GM12878 (cell line): Measurements from ENCODE around the gene SPATS2L. TPM values are rescaled to one million over a fixed set of nuclear protein-coding genes. Genes with fewer than 3 reads are reported as not detected.

ENCODE experiments used
- ATAC-seq: fragments of 200-7000 bp; cut with Tn5 transposase; 3 replicates; pipeline ENCODE4 v1.9.1; 2020; ENCODE audit warnings: mild to moderate bottlenecking, moderate library complexity
- BruUV-seq: library from RNA; stranded (reverse); fragments of 400-500 nt; replicated peaks from 2 replicates; lab custom pipeline; 2021; lab: Mats Ljungman, UMichigan
- CTCF ChIA-PET: fragments of 300-600 bp; sonication (Branson Sonifier 250); formaldehyde crosslinking; extraction: SDS; loops from one replicate; lab custom pipeline; 2021; ENCODE audit warnings: inconsistent platforms; lab: Yijun Ruan, JAX
- POLR2A ChIA-PET: fragments of 350-600 bp; formaldehyde crosslinking; extraction: SDS; loops from one replicate; lab custom pipeline; 2021; ENCODE audit warnings: inconsistent platforms; lab: Charles Lee
- RAD21 ChIA-PET: fragments of 300-600 bp; sonication (Branson Sonifier 250); formaldehyde crosslinking; loops from one replicate; lab custom pipeline; 2023; ENCODE audit warnings: antibody characterized with exemption; ENCODE audit not compliant: unreplicated experiment; lab: Charles Lee
- SMC1A ChIA-PET: fragments of 300-600 bp; sonication (Branson Sonifier 250); formaldehyde crosslinking; loops from one replicate; lab custom pipeline; 2023; ENCODE audit not compliant: unreplicated experiment, uncharacterized antibody; lab: Charles Lee
- DNase-seq: peaks from one replicate; pipeline ENCODE4 v3.0.0-alpha.2; 2011; ENCODE audit warnings: low read depth, low spot score
- FAIRE-seq: peaks from 3 replicates; lab custom pipeline; 2011; peaks lifted over from hg19 to GRCh38; lab: Jason Lieb, UNC
- H2AFZ ChIP-seq: 2 replicates; pipeline ENCODE4 v1.6.0; 2011; ENCODE audit warnings: low read depth, low read length, control low read depth; ENCODE audit not compliant: control insufficient read depth
- H3K27ac ChIP-seq: 2 replicates; pipeline ENCODE4 v1.5.1; 2011; ENCODE audit warnings: control low read depth; ENCODE audit not compliant: control insufficient read depth, insufficient read depth
- H3K27me3 ChIP-seq, 2 experiments: replicated peaks in 1 of 2; 2 replicates each; pipeline versions ENCODE4 v1.6.0 to v1.6.1; 2011; ENCODE audit warnings: low read length in 1 of 2; ENCODE audit not compliant: control insufficient read depth in 2 of 2, insufficient read depth in 2 of 2
- H3K36me3 ChIP-seq, 2 experiments: 2 replicates each; pipeline ENCODE4 v1.5.1; 2011; ENCODE audit warnings: low read length in 1 of 2; ENCODE audit not compliant: control insufficient read depth in 2 of 2, insufficient read depth in 2 of 2
- H3K4me1 ChIP-seq: 2 replicates; pipeline ENCODE4 v1.6.1; 2011; ENCODE audit warnings: mild to moderate bottlenecking, low read length, moderate library complexity, mixed read lengths; ENCODE audit not compliant: control insufficient read depth, insufficient read depth
- H3K4me2 ChIP-seq: 2 replicates; pipeline ENCODE4 v1.6.0; 2011; ENCODE audit warnings: control low read depth; ENCODE audit not compliant: control insufficient read depth, insufficient read depth
- H3K4me3 ChIP-seq: fragments of 200-600 bp; sonication (generic); 2 replicates; pipeline ENCODE4 v1.5.1; 2016
- H3K79me2 ChIP-seq: 2 replicates; pipeline ENCODE4 v1.6.0; 2011; ENCODE audit warnings: low read length; ENCODE audit not compliant: control insufficient read depth, insufficient read depth
- H3K9ac ChIP-seq: 2 replicates; pipeline ENCODE4 v1.8.0; 2011; ENCODE audit warnings: low read length, control low read depth, mixed read lengths; ENCODE audit not compliant: control insufficient read depth, insufficient read depth
- H3K9me3 ChIP-seq: replicated peaks from 3 replicates; pipeline ENCODE4 v1.5.1; 2011; ENCODE audit warnings: mild to moderate bottlenecking, low read length; ENCODE audit not compliant: control insufficient read depth, insufficient read depth
- H4K20me1 ChIP-seq: 2 replicates; pipeline ENCODE4 v1.6.0; 2011; ENCODE audit not compliant: control insufficient read depth, insufficient read depth
- BACH1 ChIP-seq: fragments of 450-650 bp; IDR thresholded peaks from 2 replicates; pipeline ENCODE4 v1.6.1; 2017; ENCODE audit warnings: mild to moderate bottlenecking, borderline replicate concordance
- BCL3 ChIP-seq: IDR thresholded peaks from 2 replicates; pipeline ENCODE4 v1.6.1; 2011; ENCODE audit warnings: borderline replicate concordance, low read depth, mild to moderate bottlenecking, moderate library complexity, low read length; ENCODE audit not compliant: insufficient read depth, poor library complexity, severe bottlenecking
- BCLAF1 ChIP-seq: fragments of 450-650 bp; IDR thresholded peaks from 2 replicates; pipeline ENCODE4 v1.6.1; 2017; ENCODE audit warnings: antibody characterized with exemption, mild to moderate bottlenecking, moderate library complexity
- NFXL1 ChIP-seq: fragments of 450-650 bp; IDR thresholded peaks from 2 replicates; pipeline ENCODE4 v1.6.1; 2017; ENCODE audit warnings: antibody characterized with exemption, mild to moderate bottlenecking, borderline replicate concordance
- NR2C1 ChIP-seq: fragments of 450-650 bp; IDR thresholded peaks from 2 replicates; pipeline ENCODE4 v1.6.1; 2017; ENCODE audit warnings: antibody characterized with exemption, mild to moderate bottlenecking, moderate library complexity
- POU2F2 ChIP-seq: IDR thresholded peaks from 3 replicates; pipeline ENCODE4 v1.6.1; 2011; ENCODE audit warnings: low read depth, mild to moderate bottlenecking, low read length, borderline replicate concordance
- RUNX3 ChIP-seq: IDR thresholded peaks from 2 replicates; pipeline ENCODE4 v1.6.1; 2012; ENCODE audit warnings: low read length, inconsistent platforms
- SIX5 ChIP-seq: IDR thresholded peaks from 2 replicates; pipeline ENCODE4 v1.6.1; 2011; ENCODE audit warnings: mild to moderate bottlenecking, low read depth, low read length, moderate library complexity; ENCODE audit not compliant: severe bottlenecking
- WGBS: methylation state at CpG from one replicate; pipeline ENCODE4 v1.1.6; 2016; ENCODE audit warnings: low lambda C conversion rate; ENCODE audit not compliant: insufficient replicate concordance, insufficient coverage; ENCODE audit errors: missing lambda C conversion rate; 5-methylcytosine and 5-hydroxymethylcytosine counted together
- in situ Hi-C: fragments of 300-500 bp; cut with MboI; formaldehyde crosslinking; loops from 9 replicates; pipeline ENCODE4 v1.14.3; 2018; ENCODE audit warnings: mixed read lengths
- intact Hi-C: fragments of 100-400 bp; cut with micrococcal nuclease; formaldehyde crosslinking; loops from one replicate; pipeline ENCODE4 v1.14.2; 2022; ENCODE audit not compliant: unreplicated experiment
- polyA plus RNA-seq, 11 experiments: library from polyadenylated mRNA; depleted of rRNA in 4 of 11; unstranded in 6 of 11; stranded (reverse) in 5 of 11; fragments of >200 nt; fragmentation: Nextera tagmentation in 4 of 11; fragmentation: Illumina TruSeq in 1 of 11; extraction: Ambion mirVana in 4 of 11; extraction: Trizol in 1 of 11; gene quantifications; 1 replicate in 1 of 11; 2 replicates in 10 of 11; pipeline versions ENCODE4 v1.2.1 to v1.2.3, GENCODE V29; 2011 to 2016; ENCODE audit warnings: inconsistent platforms in 2 of 11, missing spikeins in 2 of 11, low read depth in 1 of 11
- total RNA-seq, 4 experiments: library from RNA; depleted of rRNA in 3 of 4; stranded (reverse); fragments of >200 nt in 3 of 4; fragmentation: Illumina TruSeq in 1 of 4; extraction: Trizol in 1 of 4; gene quantifications; 2 replicates each; pipeline versions ENCODE4 v1.2.1 to v1.2.3, GENCODE V29; 2013 to 2021

Gene SPATS2L
- total and polyA plus RNA-seq, 10 of the 15 experiments (the other 5 are each of a cell fraction or from before 2014, with no cell fraction given), result 5.2 to 30.0 (median 20.1) TPM

DNA sequence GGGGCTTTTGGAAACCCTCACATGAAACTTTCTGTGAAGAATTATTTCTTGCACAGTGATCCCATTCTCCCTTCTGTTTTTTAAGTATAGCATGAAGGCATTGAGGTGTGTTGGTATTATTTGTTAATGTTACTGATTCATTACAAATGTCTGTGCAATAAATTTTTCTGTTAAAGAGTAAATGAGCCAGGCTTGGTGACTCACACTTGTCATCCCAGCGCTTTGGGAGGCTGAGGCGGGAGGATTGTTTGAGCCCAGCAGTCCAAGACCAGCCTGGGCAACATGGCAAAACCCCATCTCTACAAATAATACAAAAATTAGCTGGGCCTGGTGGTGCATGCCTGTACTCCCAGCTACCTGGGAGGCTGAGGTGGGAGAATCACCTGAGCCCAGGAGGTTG is 115.6 kb downstream of the SPATS2L start:
- Histone ChIP-seq H3K4me1 (no peaks in the 10 kb centered on the region), H3K4me2 (no peak overlapping the region)
- RAD21 ChIA-PET, result no interaction called here
- TF ChIP-seq POU2F2, result no peak
- TF ChIP-seq RUNX3, result no peak
- TF ChIP-seq BACH1, result no peak
- TF ChIP-seq BCL3, result peak; percentile 13
- TF ChIP-seq NR2C1, result no peak
- no peak for TF ChIP-seq NFXL1
- TF ChIP-seq BCLAF1, result no peak
- no peak for TF ChIP-seq SIX5
- TF ChIP-seq, all 136 proteins: peak for 1
- Histone ChIP-seq H3K4me3 (no peak overlapping the region), H3K36me3 (no peaks in the 10 kb centered on the region), H4K20me1 (no peaks in the 10 kb centered on the region), H2AFZ (no peak overlapping the region), H3K27ac (no peak overlapping the region), H3K79me2 (no peaks in the 10 kb centered on the region), H3K27me3 (no peaks in the 10 kb centered on the region), H3K9me3 (no peaks in the 10 kb centered on the region), H3K9ac (no peak overlapping the region)
- CTCF ChIA-PET, result no interaction called here
- SMC1A ChIA-PET, result no interaction called here
- ATAC-seq (no peak), FAIRE-seq (no peak), DNase-seq (no peak)
- 97% methylated on average over 2 of the region's 2 CpGs for WGBS
- BruUV-seq, result no TSS peak
- intact Hi-C loops (no loop called here), in situ Hi-C loops (no loop called here)
- POLR2A ChIA-PET, result no interaction called here
